RWPE2 (cell line): ENCODE results near the gene F7.
"Not testable (repeated sequence)": the region's sequence is repeated elsewhere in the genome, so short reads cannot be mapped to it uniquely, and the experiment has no call there.

Experiments used
- ATAC-seq: fragments of 200-7000 bp; cut with Tn5 transposase; 3 replicates; pipeline ENCODE4 v1.9.1; 2021; ENCODE audit warnings: low read depth
- DNase-seq: peaks from one replicate; pipeline ENCODE4 v3.0.0-alpha.2; 2020; ENCODE audit warnings: low spot score
- H3K27ac ChIP-seq: fragments of 450-650 bp; 2 replicates; pipeline ENCODE4 v1.5.1; 2017; ENCODE audit warnings: mild to moderate bottlenecking; ENCODE audit not compliant: poor library complexity, severe bottlenecking
- H3K27me3 ChIP-seq: fragments of 250-450 bp; sonication (Bioruptor Pico); 2 replicates; pipeline ENCODE4 v1.5.1; 2021; ENCODE audit warnings: mild to moderate bottlenecking, moderate library complexity; ENCODE audit not compliant: insufficient read depth, poor library complexity, severe bottlenecking
- H3K36me3 ChIP-seq: fragments of 250-450 bp; sonication (Bioruptor Pico); 2 replicates; pipeline ENCODE4 v1.5.1; 2020; ENCODE audit warnings: low read depth, mild to moderate bottlenecking, moderate library complexity
- H3K4me1 ChIP-seq: fragments of 250-450 bp; sonication (Bioruptor Pico); 2 replicates; pipeline ENCODE4 v1.5.1; 2021; ENCODE audit warnings: mild to moderate bottlenecking, moderate library complexity; ENCODE audit not compliant: insufficient read depth, poor library complexity, severe bottlenecking
- H3K4me3 ChIP-seq: fragments of 250-450 bp; sonication (Bioruptor Pico); 2 replicates; pipeline ENCODE4 v1.5.1; 2021; ENCODE audit warnings: mild to moderate bottlenecking, moderate library complexity; ENCODE audit not compliant: severe bottlenecking
- H3K9me3 ChIP-seq: fragments of 250-450 bp; sonication (Bioruptor Pico); 2 replicates; pipeline ENCODE4 v1.5.1; 2021; ENCODE audit warnings: mild to moderate bottlenecking, moderate library complexity; ENCODE audit not compliant: severe bottlenecking
- CTCF ChIP-seq: fragments of 450-650 bp; IDR thresholded peaks from one replicate; pipeline ENCODE4 v1.5.1; 2017; ENCODE audit warnings: mild to moderate bottlenecking, moderate library complexity; ENCODE audit not compliant: poor library complexity, severe bottlenecking

F7 gene

DNA sequence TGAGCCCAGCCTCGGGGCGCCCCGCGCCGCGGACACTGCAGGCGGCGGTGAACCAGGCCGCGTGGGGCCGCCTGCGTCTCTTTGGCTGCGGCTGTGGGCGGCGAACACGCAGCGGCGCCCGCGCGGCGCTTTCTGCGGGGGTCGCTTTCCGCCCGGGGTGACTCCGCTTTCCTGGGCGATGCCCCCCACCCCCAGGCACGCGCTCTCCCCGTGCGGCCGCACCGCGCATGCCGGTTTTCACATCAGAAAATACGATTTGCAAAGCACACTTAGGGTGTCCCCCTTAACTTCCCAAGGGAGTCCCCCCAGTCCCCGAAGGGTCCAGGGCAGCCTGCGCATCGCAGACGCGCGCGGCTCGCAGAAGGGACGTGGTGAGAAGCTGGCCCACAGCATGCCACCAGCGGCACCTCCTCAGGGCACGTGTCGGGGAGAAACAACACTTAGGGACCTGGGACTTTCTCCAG lies 5.3 kb downstream of the F7 start:
- DNase-seq: peak; percentile 41

DNA sequence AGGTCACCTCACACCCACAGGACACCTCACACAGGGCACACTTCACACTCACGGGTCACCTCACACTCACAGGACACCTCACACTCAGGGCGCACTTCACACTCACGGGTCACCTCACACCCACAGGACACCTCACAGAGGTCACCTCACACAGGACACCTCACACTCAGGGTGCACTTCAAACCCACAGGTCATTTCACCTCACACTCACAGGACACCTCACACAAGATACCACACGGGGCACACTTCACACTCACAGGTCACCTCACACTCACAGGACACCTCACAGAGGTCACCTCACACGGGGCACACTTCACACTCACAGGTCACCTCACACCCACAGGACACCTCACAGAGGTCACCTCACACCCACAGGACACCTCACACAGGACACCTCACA lies 6.2 kb downstream of the F7 start:
- not testable (repeated sequence) for ATAC-seq

More for the DNA sequence above, 5.3 kb downstream of the F7 start:
- Histone ChIP-seq H3K4me3 (no peak overlapping the region), H3K36me3 (no peaks in the 10 kb centered on the region), H3K27ac (no peak overlapping the region), H3K27me3 (peaks cover 19% of the 10 kb centered on the region), H3K9me3 (no peaks in the 10 kb centered on the region), H3K4me1 (no peaks in the 10 kb centered on the region)
- no peak for TF ChIP-seq CTCF
- ATAC-seq: no peak

DNA sequence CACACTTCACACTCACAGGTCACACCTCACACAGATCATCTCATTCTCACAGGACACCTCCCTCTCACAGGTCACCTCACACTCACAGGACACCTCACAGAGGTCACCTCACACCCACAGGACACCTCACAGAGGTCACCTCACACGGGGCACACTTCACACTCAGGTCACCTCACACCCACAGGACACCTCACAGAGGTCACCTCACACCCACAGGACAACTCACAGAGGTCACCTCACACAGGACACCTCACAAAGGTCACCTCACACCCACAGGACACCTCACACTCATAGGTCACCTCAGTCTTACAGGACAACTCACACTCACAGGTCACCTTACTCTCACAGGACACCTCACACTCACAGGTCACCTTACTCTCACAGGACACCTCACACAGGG lies 6.9 kb downstream of the F7 start:
- not testable (repeated sequence) for H3K36me3 ChIP-seq, DNase-seq
- peaks cover 19% of the 10 kb centered on the region for H3K27me3 ChIP-seq

More for the DNA sequence above, 6.2 kb downstream of the F7 start:
- not testable (repeated sequence) for H3K9me3 ChIP-seq, H3K36me3 ChIP-seq, H3K27ac ChIP-seq, H3K4me1 ChIP-seq, DNase-seq, H3K4me3 ChIP-seq
- H3K27me3 ChIP-seq: peaks cover 19% of the 10 kb centered on the region

DNA sequence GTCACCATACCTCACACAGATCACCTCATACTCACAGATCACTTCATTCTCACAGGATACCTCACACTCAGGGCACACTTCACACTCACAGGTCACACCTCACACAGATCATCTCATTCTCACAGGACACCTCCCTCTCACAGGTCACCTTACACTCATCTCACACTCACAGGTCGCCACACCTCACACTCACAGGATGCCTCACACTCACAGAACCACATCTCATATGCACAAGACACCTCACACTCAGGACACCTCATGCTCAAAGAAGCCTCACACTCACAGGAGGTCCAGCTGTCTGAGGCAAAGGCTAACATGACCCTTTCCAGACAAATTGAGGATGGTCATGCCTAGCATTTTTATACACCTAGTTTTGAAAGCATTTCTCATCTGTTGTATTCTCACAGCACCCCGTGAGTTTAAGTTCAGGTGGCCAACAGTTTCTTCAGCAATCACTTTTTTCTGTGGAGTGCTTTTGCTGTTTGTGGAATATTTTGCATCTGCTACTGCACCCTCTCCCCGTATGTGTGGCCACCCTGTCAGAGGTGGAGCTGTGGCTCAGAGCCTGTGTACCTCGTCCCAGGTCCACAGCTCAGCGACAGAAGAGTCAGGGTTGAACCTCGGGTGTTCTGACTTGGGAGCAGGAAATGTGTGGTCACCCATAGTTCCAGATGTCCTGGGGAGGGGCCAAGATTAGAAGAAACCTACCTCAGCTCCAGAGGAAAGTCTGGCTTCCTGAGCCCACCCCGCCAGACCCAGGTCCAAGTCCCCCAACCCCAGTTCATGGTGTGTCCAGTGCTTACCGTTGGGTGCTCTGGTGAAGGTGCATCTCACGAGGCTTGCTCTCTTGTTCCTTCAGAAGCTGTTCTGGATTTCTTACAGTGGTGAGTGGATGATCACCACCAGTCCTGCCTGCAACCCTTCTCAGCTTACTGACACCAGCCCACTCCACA lies 7.6 kb downstream of the F7 start:
- ATAC-seq (no peak), DNase-seq (no peak)
- Histone ChIP-seq H3K36me3 (no peaks in the 10 kb centered on the region), H3K27me3 (peaks cover 19% of the 10 kb centered on the region), H3K4me3 (no peak overlapping the region), H3K4me1 (no peaks in the 10 kb centered on the region), H3K9me3 (no peaks in the 10 kb centered on the region), H3K27ac (no peak overlapping the region)
- TF ChIP-seq CTCF: no peak

More for the DNA sequence above, 6.9 kb downstream of the F7 start:
- not testable (repeated sequence) for ATAC-seq, H3K4me3 ChIP-seq, H3K9me3 ChIP-seq, H3K27ac ChIP-seq, H3K4me1 ChIP-seq

- Histone ChIP-seq H3K27me3 (peaks cover 19% of the 10 kb centered on the region), H3K4me1 (no peaks in the 10 kb centered on the region)
These were observed 8.3 kb downstream of the F7 start for GRCh38 chr13:113113846-113114271.

More at GRCh38 chr13:113113846-113114271, 8.3 kb downstream of the F7 start:
- Histone ChIP-seq H3K36me3 (no peaks in the 10 kb centered on the region), H3K27ac (no peak overlapping the region), H3K9me3 (no peaks in the 10 kb centered on the region), H3K4me3 (no peak overlapping the region)
- TF ChIP-seq CTCF: no peak
- DNase-seq (peak; percentile 31), ATAC-seq (no peak)
